HepG2 (cell line): ENCODE measurements around the gene VAMP4. TPM values are rescaled to one million over a fixed set of nuclear protein-coding genes. Genes with fewer than 3 reads are reported as not detected.

Source experiments
- DZIP1 ChIP-seq: sonication (generic); formaldehyde crosslinking; IDR thresholded peaks from 2 replicates; pipeline ENCODE4 v1.5.0; 2020; ENCODE audit warnings: mild to moderate bottlenecking, missing genetic modification reagents
- ETS1 ChIP-seq: sonication (generic); formaldehyde crosslinking; IDR thresholded peaks from 2 replicates; pipeline ENCODE4 v1.4.0; 2020; ENCODE audit warnings: missing genetic modification reagents
- MAF1 ChIP-seq: sonication (generic); formaldehyde crosslinking; IDR thresholded peaks from 2 replicates; pipeline ENCODE4 v1.5.0; 2020; ENCODE audit warnings: missing genetic modification reagents, borderline replicate concordance
- MNT ChIP-seq: fragments of 450-650 bp; IDR thresholded peaks from 2 replicates; pipeline ENCODE4 v1.6.1; 2016
- ZBTB34 ChIP-seq: sonication (generic); formaldehyde crosslinking; IDR thresholded peaks from 2 replicates; pipeline ENCODE4 v1.8.0; 2022; ENCODE audit warnings: mild to moderate bottlenecking, missing genetic modification reagents
- ZBTB40 ChIP-seq, 2 experiments: fragments of 450-650 bp in 1 of 2; sonication (generic) in 1 of 2; formaldehyde crosslinking in 1 of 2; IDR thresholded peaks; 2 replicates each; pipeline versions ENCODE4 v1.6.1 to v1.8.0; 2016 to 2022; ENCODE audit warnings: antibody characterized with exemption in 1 of 2, mild to moderate bottlenecking in 1 of 2, missing genetic modification reagents in 1 of 2
- ZNF343 ChIP-seq: sonication (generic); formaldehyde crosslinking; IDR thresholded peaks from 2 replicates; pipeline ENCODE4 v1.4.0; 2020; ENCODE audit warnings: mild to moderate bottlenecking, missing genetic modification reagents
- ZNF709 ChIP-seq: sonication (generic); formaldehyde crosslinking; IDR thresholded peaks from 2 replicates; pipeline ENCODE4 v1.5.0; 2020; ENCODE audit warnings: mild to moderate bottlenecking, missing genetic modification reagents
- polyA plus RNA-seq, 8 experiments: library from polyadenylated mRNA; depleted of rRNA in 3 of 8; stranded (reverse) in 7 of 8; unstranded in 1 of 8; fragments of >200 nt; fragmentation: Illumina TruSeq in 4 of 8; extraction: Trizol in 4 of 8; gene quantifications; 2 replicates each; pipeline versions ENCODE4 v1.2.1 to v1.2.3, GENCODE V29; 2011 to 2016; ENCODE audit warnings: low read depth in 4 of 8, missing spikeins in 1 of 8, mixed read lengths in 1 of 8; ENCODE audit not compliant: insufficient read depth in 1 of 8
- total RNA-seq, 5 experiments: library from RNA; depleted of rRNA; stranded (reverse); fragments of >200 nt; fragmentation: Illumina TruSeq; extraction: Trizol; gene quantifications; 2 replicates each; pipeline ENCODE4 v1.2.3, GENCODE V29; 2016; ENCODE audit warnings: low read depth in 1 of 5

VAMP4 gene
- total and polyA plus RNA-seq, 2 of the 13 experiments (the other 11 are each of a cell fraction or from before 2014, with no cell fraction given), result 1.4 to 2.0 TPM

GRCh38 chr1:171781176-171781875 is 39.5 kb upstream of the VAMP4 start, which contains the start of gene METTL13 (continued):
- TF ChIP-seq DZIP1 (CRISPR knock-in tag) (no peak), MNT (no peak; the same call in none of the 2 replicates), ZBTB34 (CRISPR knock-in tag) (no peak; the same call in 1 of the 2 replicates), ZNF709 (CRISPR knock-in tag) (peak; percentile 45; the same call in 1 of the 2 replicates), ZBTB40 (IDR thresholded peaks at IDR 0.05) (no peak), ZBTB40 (CRISPR knock-in tag; IDR thresholded peaks at IDR 0.05) (peak; percentile 69), ZNF343 (CRISPR knock-in tag) (peak; percentile 66; the same call in 1 of the 2 replicates), MAF1 (CRISPR knock-in tag) (no peak), ETS1 (CRISPR knock-in tag) (no peak)
